Gastroesophageal sphincter (tissue), 3 donors: ENCODE data around the gene GPR137B.

Experiments used
- CTCF ChIP-seq, 4 experiments: fragments of 200-600 bp in 2 of 4; fragments of 450-650 bp in 2 of 4; sonication (generic) in 1 of 4; IDR thresholded peaks; one replicate each; pipeline ENCODE4 v1.5.1; 2017 to 2019; ENCODE audit warnings: antibody characterized with exemption in 4 of 4, mild to moderate bottlenecking in 2 of 4, moderate library complexity in 2 of 4
- EP300 ChIP-seq: sonication (generic); formaldehyde crosslinking; IDR thresholded peaks from one replicate; pipeline ENCODE4 v1.6.1; 2017; ENCODE audit warnings: antibody characterized with exemption, mild to moderate bottlenecking

DNA sequence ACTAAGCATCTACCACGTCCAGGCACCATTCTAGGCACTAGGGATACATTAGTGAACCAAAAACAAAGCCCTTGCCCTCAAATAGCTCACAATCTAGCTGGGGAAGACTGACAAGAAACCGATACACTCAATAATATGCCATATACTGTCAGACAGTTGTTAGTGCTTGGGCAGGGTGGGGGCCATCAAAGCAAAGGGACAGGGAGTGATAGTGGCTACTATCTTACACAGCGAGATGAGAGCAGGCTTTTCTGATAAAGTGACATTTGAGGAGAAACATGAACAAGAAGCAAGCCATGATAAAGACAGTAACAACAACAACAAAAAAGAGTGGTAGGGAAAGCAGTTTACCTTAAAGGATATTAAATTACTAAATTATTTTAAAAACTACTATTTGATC, 98.3 kb downstream of the GPR137B start:
- TF ChIP-seq EP300 (no peak), CTCF (IDR thresholded peaks at IDR 0.05) (no peak)
